Measurements from ENCODE around the gene SPRY2. TPM values are rescaled to one million over a fixed set of nuclear protein-coding genes. Genes with fewer than 3 reads are reported as not detected.

SPRY2 gene
- total RNA-seq, 1 donor from 2014 or later, result not detected

- intact Hi-C loops (cut with micrococcal nuclease), result no loop called here
These were observed 25.9 kb downstream of the SPRY2 start for GRCh38 chr13:80314711-80315653.

GRCh38 chr13:80313668-80314256 is 27.2 kb downstream of the SPRY2 start:
- intact Hi-C loops (cut with micrococcal nuclease), result no loop called here

GRCh38 chr13:80312967-80313366 is 28.0 kb downstream of the SPRY2 start:
- intact Hi-C loops (cut with micrococcal nuclease), result no loop called here

- intact Hi-C loops (cut with micrococcal nuclease), result no loop called here
These were observed 28.8 kb downstream of the SPRY2 start for GRCh38 chr13:80312012-80312704.

GRCh38 chr13:80309926-80310325 is 31.0 kb downstream of the SPRY2 start:
- intact Hi-C loops (cut with micrococcal nuclease), result no loop called here

GRCh38 chr13:80307401-80307987 is 33.4 kb downstream of the SPRY2 start:
- intact Hi-C loops (cut with micrococcal nuclease), result no loop called here

- intact Hi-C loops (cut with micrococcal nuclease), result no loop called here
These were observed 34.5 kb downstream of the SPRY2 start for GRCh38 chr13:80306337-80306972.

- intact Hi-C loops (cut with micrococcal nuclease), result no loop called here
These were observed 35.2 kb downstream of the SPRY2 start for GRCh38 chr13:80305737-80306136.

- intact Hi-C loops (cut with micrococcal nuclease), result no loop called here
These were observed 37.6 kb downstream of the SPRY2 start for GRCh38 chr13:80303225-80303811.

GRCh38 chr13:80299046-80299445 is 41.9 kb downstream of the SPRY2 start:
- intact Hi-C loops (cut with micrococcal nuclease), result no loop called here

GRCh38 chr13:80297503-80297902 is 43.4 kb downstream of the SPRY2 start:
- intact Hi-C loops (cut with micrococcal nuclease), result no loop called here

- intact Hi-C loops (cut with micrococcal nuclease), result no loop called here
These were observed 43.8 kb downstream of the SPRY2 start for GRCh38 chr13:80297094-80297493.

- intact Hi-C loops (cut with micrococcal nuclease), result no loop called here
These were observed 44.3 kb downstream of the SPRY2 start for GRCh38 chr13:80296638-80297037.

GRCh38 chr13:80290591-80290990 is 50.3 kb downstream of the SPRY2 start:
- intact Hi-C loops (cut with micrococcal nuclease), result no loop called here

Data from T-helper 2 cell treated with Interferon-gamma antibody and Interleukin-4, amounts not matched to agents 100 ng/mL and 5 ng/mL, for 36 hours (primary cell).